Endodermal cell (in vitro differentiated cells): ENCODE measurements around the gene NOVA2. TPM values are rescaled to one million over a fixed set of nuclear protein-coding genes. Genes with fewer than 3 reads are reported as not detected.

Experiments
- DNase-seq: peaks from one replicate; pipeline ENCODE4 v3.0.0-alpha.2; 2017
- H3K27ac ChIP-seq: 2 replicates; pipeline ENCODE4 v1.5.1; 2013; ENCODE audit warnings: mild to moderate bottlenecking, low read depth, low read length, moderate library complexity
- H3K27me3 ChIP-seq: 2 replicates; pipeline ENCODE4 v1.6.1; 2013; ENCODE audit warnings: mild to moderate bottlenecking, low read length, moderate library complexity; ENCODE audit not compliant: insufficient read depth, control insufficient read depth, poor library complexity, severe bottlenecking
- H3K36me3 ChIP-seq: 2 replicates; pipeline ENCODE4 v1.7.0; 2013; ENCODE audit warnings: mild to moderate bottlenecking, low read length, moderate library complexity; ENCODE audit not compliant: control insufficient read depth, insufficient read depth
- H3K4me1 ChIP-seq: one replicate; pipeline ENCODE4 v1.7.0; 2013; ENCODE audit warnings: low read length; ENCODE audit not compliant: control insufficient read depth, insufficient read depth
- H3K4me3 ChIP-seq: 2 replicates; pipeline ENCODE4 v1.5.1; 2013; ENCODE audit warnings: mild to moderate bottlenecking, low read length, moderate library complexity
- H3K9ac ChIP-seq: 2 replicates; pipeline ENCODE4 v1.6.1; 2013; ENCODE audit warnings: mild to moderate bottlenecking, low read length, moderate library complexity; ENCODE audit not compliant: poor library complexity, severe bottlenecking; ENCODE audit errors: extremely low read depth
- H3K9me3 ChIP-seq: 2 replicates; pipeline ENCODE4 v1.6.1; 2013; ENCODE audit warnings: mild to moderate bottlenecking, low read length, moderate library complexity; ENCODE audit not compliant: control insufficient read depth
- H3K27ac Mint-ChIP-seq: 2 replicates; pipeline ENCODE4 v1.8.0; 2020; ENCODE audit warnings: mixed read lengths
- H3K27me3 Mint-ChIP-seq: 2 replicates; pipeline ENCODE4 v1.8.0; 2021; ENCODE audit warnings: mild to moderate bottlenecking, mixed read lengths; ENCODE audit not compliant: insufficient read depth
- H3K36me3 Mint-ChIP-seq: 2 replicates; pipeline ENCODE4 v1.8.0; 2020; ENCODE audit warnings: low read depth, mixed read lengths
- H3K4me1 Mint-ChIP-seq: 2 replicates; pipeline ENCODE4 v1.8.0; 2020; ENCODE audit warnings: mixed read lengths
- H3K4me3 Mint-ChIP-seq: 2 replicates; pipeline ENCODE4 v1.8.0; 2020; ENCODE audit warnings: mild to moderate bottlenecking, moderate library complexity, mixed read lengths
- H3K9me3 Mint-ChIP-seq: 2 replicates; pipeline ENCODE4 v1.8.0; 2020; ENCODE audit warnings: mild to moderate bottlenecking, mixed read lengths
- CTCF ChIP-seq: fragments of 200-600 bp; sonication (generic); conservative IDR thresholded peaks from 2 replicates; pipeline ENCODE4 v1.5.0; 2021; ENCODE audit warnings: antibody characterized with exemption, mild to moderate bottlenecking
- WGBS, 2 experiments: methylation state at CpG; one replicate each; pipeline versions ENCODE4 v1.1.5 to v1.1.7; 2013; ENCODE audit warnings: missing lambda C conversion rate in 2 of 2, mixed read lengths in 1 of 2; ENCODE audit not compliant: insufficient coverage in 1 of 2, insufficient read length in 1 of 2; 5-methylcytosine and 5-hydroxymethylcytosine counted together
- total RNA-seq, 2 donors: library from RNA; stranded (reverse); fragmentation: NEBNext Ultra II Directional in 1 of 2; extraction: Animal tissue kit (Norgen Biotek cat#: 25700) in 1 of 2; gene quantifications; 2 replicates in 1 of 2; 3 replicates in 1 of 2; pipeline ENCODE4 v1.2.1, GENCODE V29; 2021

NOVA2 gene
- total RNA-seq, 2 donors from 2014 or later = 0.64 to 0.91 TPM

DNA sequence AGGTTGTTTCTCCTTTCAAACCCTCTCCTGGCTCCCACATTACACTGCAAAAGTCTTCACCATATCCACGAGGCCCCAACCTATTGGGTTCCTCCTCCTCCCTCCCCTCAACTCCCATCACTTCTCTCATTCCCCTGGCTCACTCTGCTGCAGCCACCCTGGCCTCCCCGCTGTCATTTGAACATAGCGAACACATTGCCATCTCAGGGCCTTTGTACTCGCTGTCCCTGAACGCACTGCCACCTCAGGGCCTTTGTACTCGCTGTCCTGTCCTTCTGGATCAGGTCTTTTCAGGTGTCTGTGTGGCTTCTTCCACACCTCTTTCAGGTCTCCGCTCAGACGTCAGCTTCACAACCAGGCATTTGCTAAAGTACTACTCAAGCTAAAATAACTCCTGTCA is 23.3 kb upstream of the NOVA2 start:
- no peak overlapping the region for H3K9ac ChIP-seq
- H3K9me3 Mint-ChIP-seq = no peaks in the 10 kb centered on the region
- H3K4me1 Mint-ChIP-seq = peaks cover 13% of the 10 kb centered on the region
- peaks cover 6% of the 10 kb centered on the region for H3K36me3 Mint-ChIP-seq
- no peak for DNase-seq
- no peak overlapping the region for H3K4me3 ChIP-seq
- no peaks in the 10 kb centered on the region for H3K4me1 ChIP-seq
- peaks cover 3% of the 10 kb centered on the region for H3K36me3 ChIP-seq
- WGBS, 2 experiments = 87 to 98% methylated on average over 4 to 8 of the region's 8 CpGs
- H3K27me3 Mint-ChIP-seq = peaks cover 14% of the 10 kb centered on the region
- no peak overlapping the region for H3K4me3 Mint-ChIP-seq
- H3K27ac ChIP-seq = no peak overlapping the region
- peaks cover 8% of the 10 kb centered on the region for H3K27me3 ChIP-seq
- no peak for TF ChIP-seq CTCF
- H3K27ac Mint-ChIP-seq = peak overlapping the region; percentile 3
- H3K9me3 ChIP-seq = no peaks in the 10 kb centered on the region

GRCh38 chr19:45995715-45996385 is 22.2 kb upstream of the NOVA2 start:
- TF ChIP-seq CTCF = no peak
- 14 to 19% methylated on average over 11 to 13 of the region's 13 CpGs for WGBS, 2 experiments
- Histone ChIP-seq H3K9ac (peak overlapping the region; percentile 59), H3K27ac (no peak overlapping the region), H3K36me3 (peaks cover 3% of the 10 kb centered on the region), H3K4me1 (no peaks in the 10 kb centered on the region), H3K4me3 (peak overlapping the region; percentile 93), H3K9me3 (no peaks in the 10 kb centered on the region), H3K27me3 (peaks cover 8% of the 10 kb centered on the region)
- H3K9me3 Mint-ChIP-seq = no peaks in the 10 kb centered on the region
- H3K27ac Mint-ChIP-seq = peak overlapping the region; percentile 53
- no peak overlapping the region for H3K4me3 Mint-ChIP-seq
- H3K4me1 Mint-ChIP-seq = peaks cover 13% of the 10 kb centered on the region
- DNase-seq = no peak
- peaks cover 6% of the 10 kb centered on the region for H3K36me3 Mint-ChIP-seq
- H3K27me3 Mint-ChIP-seq = peaks cover 14% of the 10 kb centered on the region

- Histone ChIP-seq H3K27ac (no peak within 1 kb of the TSS), H3K27me3 (peaks cover 5% of the 10 kb centered on the region), H3K9ac (peak within 1 kb of the TSS; percentile 59), H3K9me3 (no peaks in the 10 kb centered on the region), H3K4me3 (peak within 1 kb of the TSS; percentile 93), H3K36me3 (peaks cover 3% of the 10 kb centered on the region), H3K4me1 (no peaks in the 10 kb centered on the region)
- 0 to 1% methylated on average over 15 to 34 of the region's 34 CpGs for WGBS, 2 experiments
- Mint-ChIP-seq H3K27ac (peak within 1 kb of the TSS; percentile 53), H3K27me3 (peaks cover 15% of the 10 kb centered on the region), H3K4me3 (no peak within 1 kb of the TSS), H3K9me3 (no peaks in the 10 kb centered on the region), H3K4me1 (peaks cover 9% of the 10 kb centered on the region), H3K36me3 (peaks cover 6% of the 10 kb centered on the region)
- peak; percentile 98 for DNase-seq
- TF ChIP-seq CTCF = no peak
These were observed 21.5 kb upstream of the NOVA2 start, which contains the start of gene CCDC61 for GRCh38 chr19:45994998-45995714. TSS of gene CCDC61 (plus strand) at chr19:45995467. CDS start at chr19:46003019, 7,552 bp downstream.
